GM18868 (cell line): Measurements from ENCODE around the gene STT3B.
"Not testable (repeated sequence)": the region's sequence is repeated elsewhere in the genome, so short reads cannot be mapped to it uniquely, and the experiment has no call there.

Source experiments
- ATAC-seq: cut with Tn5 transposase; IDR thresholded peaks from one replicate; pipeline ENCODE4 v1.9.1; 2021; ENCODE audit warnings: mild to moderate bottlenecking, moderate library complexity; ENCODE audit not compliant: unreplicated experiment

The STT3B gene

DNA sequence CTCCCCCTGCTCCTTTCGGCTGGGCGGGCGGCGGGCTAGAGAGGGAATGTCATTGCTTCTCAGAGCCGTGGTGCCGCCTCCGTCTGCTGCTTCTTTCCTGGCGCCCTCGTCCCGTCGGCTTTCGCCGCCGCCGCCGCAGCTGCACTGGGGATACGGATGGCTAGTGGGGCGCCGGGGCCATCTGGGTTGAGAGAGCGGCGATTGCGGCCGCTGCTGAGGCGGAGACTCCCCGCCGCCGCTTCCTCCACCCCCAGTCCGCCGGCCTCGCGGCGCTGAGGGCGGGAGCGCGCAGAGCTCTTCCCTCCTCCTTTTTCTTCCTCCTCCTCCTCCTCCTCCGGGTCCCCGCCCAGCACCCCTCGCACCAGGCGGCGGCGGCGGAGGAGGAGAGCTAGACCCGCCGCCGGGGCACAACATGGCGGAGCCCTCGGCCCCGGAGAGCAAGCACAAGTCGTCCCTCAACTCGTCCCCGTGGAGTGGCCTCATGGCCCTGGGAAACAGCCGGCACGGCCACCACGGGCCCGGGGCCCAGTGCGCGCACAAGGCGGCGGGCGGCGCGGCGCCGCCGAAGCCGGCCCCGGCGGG, at the start of gene STT3B:
Gene STT3B (plus strand): TSS at position 339 of the 582 bp plus-strand sequence. CDS start 74 bp downstream, at position 413.
- ATAC-seq, result peak; percentile 43

DNA sequence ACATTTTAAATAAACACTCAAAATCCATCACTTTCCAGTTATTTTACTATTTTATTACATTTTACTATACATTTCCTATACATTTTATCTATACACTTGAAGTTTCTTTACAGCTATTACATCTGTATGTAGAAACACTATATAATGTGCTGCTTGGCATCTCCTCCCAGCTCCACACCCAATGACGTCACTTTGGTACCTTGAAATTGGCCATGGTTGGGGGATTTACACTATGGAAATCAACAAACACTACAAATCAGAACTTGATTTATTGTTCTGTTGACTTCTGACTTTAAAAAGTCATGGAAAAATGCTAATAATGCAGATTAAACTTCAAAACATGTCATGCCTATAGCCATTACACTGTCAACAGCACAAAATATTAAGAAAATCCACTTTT, 48.9 kb upstream of the STT3B start:
- ATAC-seq, result no peak

DNA sequence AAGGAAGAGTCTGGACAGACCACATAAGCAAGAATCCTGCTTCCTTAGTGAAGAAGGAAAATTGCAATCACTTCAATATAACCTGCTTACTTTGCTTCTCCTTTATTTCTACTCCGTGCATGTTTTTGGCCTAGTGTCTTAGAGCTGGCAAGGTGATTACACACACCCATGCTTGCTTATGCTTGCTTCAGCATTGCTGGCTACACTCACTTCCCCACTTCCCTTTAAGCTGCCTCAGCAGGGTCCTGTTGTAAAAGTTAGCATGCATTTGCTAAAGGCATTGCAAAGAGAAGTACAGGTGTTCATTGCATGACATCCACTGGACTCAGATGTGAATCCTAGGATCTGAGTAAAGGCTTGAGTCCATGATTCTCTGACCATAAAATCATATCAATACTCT, 47.5 kb upstream of the STT3B start:
- no peak for ATAC-seq

DNA sequence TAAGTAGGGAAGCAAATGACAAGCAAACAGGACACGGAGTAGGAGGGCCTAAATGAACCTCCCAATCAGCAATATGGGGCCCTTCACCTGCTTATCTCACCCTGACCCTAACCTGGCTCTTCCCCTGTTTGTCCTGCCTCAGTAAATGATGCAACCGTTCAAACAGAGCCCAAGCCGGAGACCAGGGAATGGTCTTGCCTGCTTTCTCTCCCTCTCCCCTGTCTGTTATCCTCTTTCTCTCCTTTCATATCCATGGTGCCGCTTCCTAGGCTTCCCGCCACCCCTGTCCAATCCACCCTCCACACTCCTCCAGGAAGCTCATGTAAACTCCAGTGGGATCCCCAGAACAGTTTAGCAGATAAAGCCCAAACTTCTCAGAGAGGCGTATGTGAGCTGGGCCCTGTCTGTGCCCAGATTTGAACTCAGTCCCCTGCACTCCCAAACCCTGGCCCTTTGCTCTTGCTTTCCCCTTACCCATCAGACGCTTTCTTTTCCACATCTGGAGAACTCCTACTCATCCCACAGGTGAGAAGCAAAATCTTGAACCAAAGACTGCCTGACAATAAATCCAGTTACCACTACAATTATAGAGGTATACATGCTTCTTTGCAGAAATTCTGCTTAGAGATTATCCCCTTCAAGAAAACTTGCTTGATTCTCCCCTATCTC, 45.7 kb upstream of the STT3B start:
- no peak for ATAC-seq

DNA sequence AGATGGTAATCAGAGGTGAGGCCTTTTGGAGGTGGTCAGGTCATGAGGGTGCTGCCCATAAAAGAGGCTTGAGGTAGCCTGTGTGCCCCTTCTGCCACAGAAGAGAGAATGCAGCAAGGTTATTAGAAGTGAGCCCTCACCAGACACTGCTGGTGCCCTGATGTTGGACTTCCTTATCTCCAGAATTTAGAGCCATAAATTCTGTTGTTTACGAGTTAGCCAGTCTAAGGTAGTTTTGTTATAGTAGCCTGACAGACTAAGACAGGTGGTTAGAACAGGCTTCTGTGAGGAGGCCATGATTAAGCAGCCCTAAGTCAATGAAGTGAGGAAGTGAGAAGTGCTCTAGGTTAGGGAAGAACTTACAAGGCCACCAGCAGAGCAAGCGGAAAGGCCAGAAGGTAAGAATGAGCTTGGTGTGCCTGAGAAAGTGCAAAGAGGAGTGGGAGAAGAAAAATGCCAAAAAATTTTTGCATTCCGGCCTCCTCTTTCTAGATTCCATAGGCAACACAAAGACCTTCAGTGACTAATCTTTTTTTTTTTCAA, 44.2 kb upstream of the STT3B start:
- ATAC-seq, result peak; percentile 67

DNA sequence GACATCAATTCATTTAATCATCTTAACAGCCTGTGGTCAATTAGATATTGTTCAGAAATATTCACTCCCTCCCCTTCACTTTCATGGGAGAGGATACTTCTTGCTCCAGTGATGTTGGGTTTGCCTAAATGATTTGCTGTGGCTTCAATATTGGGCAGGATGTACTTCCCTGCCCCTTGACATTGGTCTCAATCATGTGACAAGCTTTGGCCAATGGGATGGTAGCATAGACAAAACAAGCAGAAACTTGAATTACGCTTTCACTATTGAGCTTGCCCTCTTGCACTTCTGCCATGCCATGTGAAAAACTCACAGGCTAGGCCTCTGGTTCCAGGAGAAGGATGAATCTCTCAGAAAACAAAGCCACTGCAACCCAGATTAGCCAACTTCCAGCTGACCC, 42.2 kb upstream of the STT3B start:
- no peak for ATAC-seq

DNA sequence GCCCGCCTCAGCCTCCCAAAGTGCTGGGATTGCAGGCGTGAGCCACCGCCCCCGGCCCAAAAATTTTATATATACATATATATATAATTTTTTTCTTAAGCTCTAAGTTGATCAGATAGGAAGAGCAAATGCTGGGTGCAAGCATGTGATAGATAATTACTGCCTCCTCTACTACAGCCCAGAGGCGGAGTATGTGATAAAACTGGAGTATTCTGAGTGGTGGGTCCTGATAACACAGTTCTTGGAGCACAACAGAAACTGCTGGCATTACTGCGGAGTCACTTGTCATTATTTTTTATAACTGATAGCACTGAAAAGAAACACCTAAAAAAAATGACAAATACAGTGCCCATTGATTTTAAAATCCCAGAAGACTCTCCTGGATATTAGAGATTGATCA, 41.1 kb upstream of the STT3B start:
- no peak for ATAC-seq

DNA sequence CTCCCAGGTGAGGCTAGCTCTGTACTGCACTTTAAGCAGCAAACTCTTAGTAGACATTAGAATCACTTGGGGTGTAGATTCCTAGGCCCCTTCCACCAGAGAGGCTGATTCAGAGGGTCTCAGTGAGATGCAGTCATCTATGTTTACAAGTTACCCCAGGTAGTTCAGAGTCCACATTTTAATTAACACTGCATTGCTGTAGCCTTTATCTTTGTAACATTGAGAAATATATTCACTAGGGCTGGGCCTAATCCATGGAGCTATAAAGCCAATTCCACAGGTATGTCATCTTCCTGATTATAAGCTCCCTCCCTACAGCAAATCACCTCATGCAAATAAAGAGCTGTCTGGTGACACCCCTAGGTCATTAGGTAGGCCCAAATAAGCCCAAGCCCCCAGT, 39.6 kb upstream of the STT3B start:
- no peak for ATAC-seq

DNA sequence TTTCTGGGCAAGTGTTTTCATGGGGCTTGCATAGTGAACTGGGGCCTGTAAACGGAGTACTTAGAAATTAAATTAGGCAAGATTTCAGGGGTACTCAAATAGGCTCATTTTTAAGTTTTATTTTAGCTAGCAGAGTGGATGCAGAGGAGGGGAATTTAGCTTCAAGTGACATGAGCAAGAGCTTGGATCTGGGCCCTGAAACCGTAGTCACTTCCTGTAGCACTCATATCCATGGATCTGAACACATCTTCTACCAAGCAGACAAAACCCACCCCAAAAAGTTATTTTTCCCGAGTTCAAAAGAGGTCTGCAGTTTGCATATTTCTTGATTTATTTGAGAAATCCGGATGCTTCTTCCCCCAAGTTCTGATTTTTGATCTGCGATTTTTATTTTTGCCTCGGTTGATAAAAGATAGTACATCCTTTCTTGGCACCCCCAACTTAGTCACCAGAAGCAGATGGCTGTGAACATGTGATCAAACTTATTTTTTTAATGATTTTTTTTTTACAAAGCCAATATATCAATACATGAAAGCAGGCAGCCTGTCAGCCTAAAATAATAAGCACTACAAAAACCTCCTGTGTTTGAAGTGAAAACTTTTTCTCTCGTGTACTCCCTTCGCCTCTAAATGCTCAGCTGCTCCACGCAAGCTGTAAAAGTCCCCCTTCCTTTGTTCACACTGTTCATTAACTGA, 36.6 kb upstream of the STT3B start:
- ATAC-seq, result no peak

DNA sequence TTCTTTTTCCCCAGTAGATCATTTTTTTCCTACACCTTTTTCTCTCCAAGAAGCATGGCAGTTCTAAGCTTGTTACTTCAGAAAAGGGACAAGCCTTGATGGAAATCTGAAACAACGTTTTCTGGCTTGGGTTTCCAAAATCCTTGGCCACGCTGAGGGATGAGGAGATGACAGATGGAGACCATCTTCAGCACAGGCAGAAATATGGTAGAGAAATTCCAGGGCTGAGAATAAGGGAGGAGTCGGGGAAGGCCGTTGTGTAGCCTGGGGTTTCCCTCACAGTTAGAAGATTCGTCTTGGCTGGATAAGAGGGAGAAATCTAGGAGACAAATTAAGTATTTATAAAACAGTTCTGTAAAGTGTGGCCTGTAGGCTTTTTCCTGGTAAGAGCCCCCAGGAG, 33.9 kb upstream of the STT3B start:
- no peak for ATAC-seq

DNA sequence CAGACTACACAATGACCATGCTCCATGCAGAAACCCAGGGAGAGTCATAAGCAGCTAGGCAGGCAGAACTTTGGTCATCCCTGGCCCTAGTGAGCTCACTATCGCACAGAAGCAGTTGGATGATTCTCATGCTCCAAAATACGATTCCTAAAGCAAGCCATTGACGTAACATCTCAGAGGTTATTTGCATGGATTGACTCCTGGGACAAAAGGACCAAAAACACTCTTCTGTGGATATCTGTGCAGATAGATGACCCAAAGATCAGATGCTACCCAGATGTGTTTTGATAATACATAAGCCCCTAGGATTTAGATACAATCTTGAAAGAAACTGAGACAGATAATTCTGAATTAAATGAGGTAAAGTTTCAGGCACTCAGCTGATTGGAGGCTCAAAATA, 33.4 kb upstream of the STT3B start:
- no peak for ATAC-seq

DNA sequence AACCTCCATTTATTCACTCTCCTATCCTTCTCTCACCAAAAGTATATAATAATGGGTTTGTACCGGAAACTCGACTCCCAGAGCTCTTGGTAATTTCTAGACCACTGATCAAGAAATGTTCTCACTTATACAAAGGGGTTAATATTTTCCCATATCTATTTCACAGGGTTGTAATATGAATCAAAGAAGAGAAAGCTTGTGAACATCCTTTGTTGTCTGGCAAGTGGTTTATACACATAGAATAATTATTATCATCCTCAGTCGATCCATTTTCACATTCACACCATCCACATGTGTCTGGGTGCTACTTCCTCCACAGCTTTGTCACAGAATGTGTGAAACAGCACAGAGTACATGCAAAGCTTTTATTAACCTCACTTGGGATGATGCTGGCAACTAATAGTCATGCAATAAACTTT, 29.9 kb upstream of the STT3B start:
- ATAC-seq, result peak; percentile 48

DNA sequence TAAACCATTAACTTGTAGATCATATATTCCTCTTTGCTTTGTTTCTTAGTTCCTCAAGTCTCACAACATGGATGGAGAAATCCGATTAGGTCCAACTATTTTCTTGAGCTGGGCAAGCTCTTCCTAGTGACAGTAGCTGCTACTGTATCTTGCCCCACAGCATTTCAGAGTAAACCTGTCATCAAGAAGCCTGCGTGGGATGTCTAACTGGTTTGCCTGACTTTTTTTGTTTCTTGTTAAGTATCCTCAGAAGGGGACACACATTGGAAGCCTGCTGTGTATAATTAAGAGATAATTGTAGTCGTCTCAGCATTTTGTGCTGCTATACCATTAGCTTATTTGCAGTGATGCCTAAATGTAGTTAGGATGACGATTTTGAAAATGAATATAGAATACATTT, 29.3 kb upstream of the STT3B start:
- no peak for ATAC-seq

DNA sequence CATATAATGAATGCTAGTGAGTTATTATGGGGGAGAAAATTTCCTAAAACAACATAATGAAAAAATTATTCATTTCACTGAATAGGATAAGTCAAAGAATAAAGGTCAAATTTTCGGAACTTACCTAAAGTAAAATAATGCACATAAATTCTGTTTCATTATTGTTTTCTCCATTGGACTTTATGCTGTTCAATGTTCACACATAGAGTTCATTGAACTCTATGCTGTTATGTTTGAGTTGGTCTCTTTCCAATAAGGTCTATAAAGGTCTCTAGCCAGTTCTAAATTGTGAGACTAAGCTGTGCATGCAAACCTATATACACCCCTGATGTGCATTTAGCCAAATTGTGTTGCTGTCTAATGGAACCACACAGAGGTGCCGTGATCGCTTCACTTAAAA, 28.5 kb upstream of the STT3B start:
- no peak for ATAC-seq

DNA sequence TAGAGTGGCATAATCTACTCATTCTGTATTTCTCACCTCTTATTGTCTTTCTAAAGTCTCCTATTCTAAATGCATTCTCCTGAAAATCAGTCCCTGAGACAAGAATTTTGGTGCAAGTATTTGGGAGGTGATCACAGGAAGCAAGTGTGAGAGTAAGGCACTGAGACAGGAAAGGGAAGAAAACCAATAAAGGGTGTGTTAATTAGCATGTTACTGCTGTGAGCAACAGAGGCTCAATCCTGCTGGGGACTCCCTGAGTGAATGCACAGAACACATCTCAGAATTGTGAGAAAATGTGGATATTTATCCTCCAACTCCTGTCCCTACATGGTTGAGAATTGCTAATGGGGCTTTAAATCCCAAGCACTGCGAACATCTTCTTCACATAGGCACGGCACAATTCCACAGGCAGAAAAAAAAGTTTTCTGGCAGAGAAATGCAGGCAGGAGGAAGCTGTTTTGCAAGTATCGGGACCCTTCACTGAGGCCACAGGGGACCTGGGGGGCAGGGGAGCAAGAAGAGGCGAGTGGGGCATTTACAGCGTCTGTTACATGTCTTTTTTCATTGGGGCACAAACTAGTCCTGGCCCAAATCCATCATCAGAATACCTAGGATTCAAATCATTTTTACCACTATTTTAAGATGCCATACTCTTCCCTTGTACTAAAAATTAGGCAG, 27.2 kb upstream of the STT3B start:
- ATAC-seq, result no peak

DNA sequence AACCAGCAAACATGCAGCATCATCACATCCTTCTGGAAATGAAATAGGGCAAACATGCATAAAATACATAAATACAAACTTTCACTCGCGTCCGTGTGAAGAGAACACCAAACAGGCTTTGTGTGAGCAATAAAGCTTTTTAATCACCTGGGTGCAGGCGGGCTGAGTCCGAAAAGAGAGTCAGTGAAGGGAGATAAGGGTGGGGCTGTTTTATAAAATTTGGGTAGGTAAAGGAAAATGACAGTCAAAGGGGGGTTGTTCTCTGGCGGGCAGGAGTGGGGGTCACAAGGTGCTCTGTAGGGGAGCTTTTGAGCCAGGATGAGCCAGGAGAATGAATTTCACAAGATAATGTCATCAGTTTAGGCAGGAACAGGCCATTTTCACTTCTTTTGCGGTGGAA, 26.2 kb upstream of the STT3B start:
- ATAC-seq, result not testable (repeated sequence)

DNA sequence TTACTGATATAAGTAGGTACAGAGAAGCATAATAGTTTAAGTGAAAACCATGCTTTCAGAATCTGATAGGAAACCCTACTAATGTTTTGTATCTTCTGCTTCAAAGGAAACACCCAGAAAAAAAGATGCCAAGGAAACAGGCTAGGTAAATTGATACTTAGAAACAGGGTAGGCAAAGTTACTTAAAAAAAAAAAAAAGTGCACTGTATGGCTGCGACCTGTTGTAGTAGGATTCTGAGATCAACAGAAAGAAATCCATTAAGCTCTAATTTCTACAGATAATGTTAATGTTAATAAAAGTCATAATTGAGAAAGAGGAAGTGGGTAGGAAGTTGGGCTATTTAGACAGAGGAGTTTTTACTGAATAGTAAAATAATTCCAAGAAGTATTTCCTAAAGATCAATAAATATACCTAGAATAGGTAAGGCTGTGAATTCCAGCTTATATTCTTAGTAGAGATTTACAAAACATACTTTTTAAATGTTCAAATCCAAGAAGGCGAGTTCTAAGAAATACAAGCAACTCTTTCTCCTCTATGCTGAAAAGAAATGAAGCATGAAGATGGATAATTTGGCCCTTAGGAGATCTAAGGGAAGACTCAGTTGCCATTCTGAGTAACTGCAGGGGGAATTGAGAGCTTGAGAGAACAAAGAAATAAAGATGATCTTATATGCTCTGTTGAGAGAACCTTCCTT, 24.1 kb upstream of the STT3B start:
- ATAC-seq, result no peak

DNA sequence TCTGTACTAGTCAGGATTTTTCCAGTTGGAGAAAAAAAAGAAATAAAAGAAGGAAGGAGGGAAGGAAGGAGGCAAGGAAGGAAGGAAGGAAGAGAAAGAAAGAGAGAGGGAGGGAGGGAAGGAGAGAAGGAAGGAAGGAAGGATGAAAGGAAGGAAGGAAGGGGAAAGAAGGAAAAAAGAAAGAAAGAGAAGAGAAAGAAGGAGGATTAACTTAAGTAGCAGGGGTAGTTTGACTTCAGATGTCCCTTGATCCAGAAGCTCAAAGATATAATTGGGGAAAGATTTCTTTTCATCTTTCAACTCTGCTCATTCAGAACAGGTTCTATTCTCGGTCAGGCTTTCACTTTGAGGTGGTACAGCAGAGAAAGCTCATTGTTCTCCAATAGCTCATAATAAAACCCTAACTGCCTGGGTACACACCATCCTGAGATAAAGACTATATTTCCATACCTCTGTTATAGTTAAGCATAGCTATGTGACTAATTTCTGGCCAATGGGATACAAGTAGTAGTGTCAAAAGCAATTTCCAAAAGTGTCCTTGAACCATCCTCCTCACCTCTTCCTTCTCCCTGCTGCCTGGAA, 23.5 kb upstream of the STT3B start:
- ATAC-seq, result peak; percentile 72

DNA sequence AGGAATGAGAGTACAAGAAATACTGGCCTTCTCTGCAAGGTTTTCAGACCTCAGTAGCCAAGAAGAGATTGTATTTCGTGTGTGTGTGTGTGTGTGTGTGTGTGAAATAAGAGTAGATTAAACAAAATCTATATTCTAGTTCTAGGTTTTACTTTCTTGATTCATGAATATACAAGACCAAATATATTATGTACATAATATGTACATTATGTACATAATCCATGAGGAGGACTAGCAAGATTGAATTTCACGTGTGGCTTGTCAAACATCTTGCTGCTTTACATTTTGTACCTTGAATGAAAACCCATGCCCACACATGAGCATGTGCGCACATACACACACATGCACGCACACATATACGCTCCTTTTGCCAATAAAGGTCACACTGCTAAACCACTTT, 18.2 kb upstream of the STT3B start:
- no peak for ATAC-seq

DNA sequence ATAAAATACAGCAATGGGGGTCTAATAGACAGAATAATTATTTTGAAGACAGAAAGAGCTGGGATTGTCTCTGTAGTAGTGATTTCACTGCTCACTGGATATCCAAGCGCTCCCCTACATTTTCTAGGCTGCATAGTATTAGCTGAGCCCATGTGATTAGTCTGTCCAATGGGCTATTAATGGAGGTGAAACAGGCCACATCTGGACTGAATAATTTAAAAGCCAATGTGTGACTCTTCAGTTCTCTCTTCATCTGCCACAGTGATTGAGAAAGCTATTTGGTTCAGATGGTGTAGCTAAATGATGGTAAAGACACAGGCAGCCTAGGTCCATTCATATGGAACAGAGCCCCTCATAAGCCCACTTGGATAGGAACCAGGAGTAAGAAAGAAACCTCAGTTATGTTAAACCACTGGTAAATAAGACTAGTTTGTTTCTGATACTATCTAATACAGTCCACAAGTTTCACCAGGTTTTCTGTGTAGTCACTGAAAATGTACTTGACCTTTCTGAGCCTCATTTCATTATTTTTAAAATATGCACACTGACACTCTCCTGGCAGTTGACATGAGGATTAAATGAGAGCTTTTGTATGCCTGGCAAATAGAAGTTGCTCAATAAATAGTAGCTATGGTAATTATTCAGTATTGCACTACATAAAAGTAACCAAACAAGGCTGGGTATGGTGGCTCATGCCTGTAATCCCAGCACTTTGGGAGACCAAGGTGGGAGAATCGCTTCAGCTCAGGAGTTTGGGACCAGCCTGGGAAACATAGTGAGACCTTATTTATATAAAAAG, 17.0 kb upstream of the STT3B start:
- no peak for ATAC-seq
